Esophagus muscularis mucosa (tissue), 4 donors: ENCODE data around the gene SCAP. TPM values are rescaled to one million over a fixed set of nuclear protein-coding genes. Genes with fewer than 3 reads are reported as not detected.
A peak's percentile ranks its signal among the peaks of the same experiment; 100 is the strongest.

Experiments used
- DNase-seq: peaks from one replicate; pipeline ENCODE4 v3.0.0-alpha.2; 2017; ENCODE audit errors: extremely low spot score
- H3K27ac ChIP-seq, 4 donors: fragments of 200-600 bp; sonication (generic); replicated peaks in 1 of 4; 1 replicate in 3 of 4; 2 replicates in 1 of 4; pipeline ENCODE4 v1.5.1; 2016 to 2019; ENCODE audit warnings: mild to moderate bottlenecking in 1 of 4
- H3K27me3 ChIP-seq, 4 donors: fragments of 200-600 bp; sonication (generic); one replicate each; pipeline versions ENCODE4 v1.5.1 to v1.6.0; 2016 to 2019
- H3K36me3 ChIP-seq, 4 donors: fragments of 200-600 bp; sonication (generic); one replicate each; pipeline ENCODE4 v1.5.1; 2016 to 2019
- H3K4me1 ChIP-seq, 4 donors: fragments of 200-600 bp; sonication (generic); one replicate each; pipeline ENCODE4 v1.5.1; 2016 to 2019
- H3K4me3 ChIP-seq, 4 donors: fragments of 200-600 bp; sonication (generic); 1 replicate in 2 of 4; 2 replicates in 2 of 4; pipeline ENCODE4 v1.5.1; 2016 to 2019; ENCODE audit warnings: mild to moderate bottlenecking in 4 of 4, moderate library complexity in 1 of 4
- H3K9me3 ChIP-seq, 4 donors: fragments of 200-600 bp; sonication (generic); 1 replicate in 3 of 4; 2 replicates in 1 of 4; pipeline ENCODE4 v1.5.1; 2016 to 2019
- EP300 ChIP-seq: sonication (generic); formaldehyde crosslinking; IDR thresholded peaks from one replicate; pipeline ENCODE4 v1.6.1; 2017; ENCODE audit warnings: antibody characterized with exemption
- POLR2A ChIP-seq: fragments of 450-650 bp; IDR thresholded peaks from one replicate; pipeline ENCODE4 v1.6.1; 2017; ENCODE audit warnings: antibody characterized with exemption, moderate library complexity, mild to moderate bottlenecking, low read depth
- POLR2AphosphoS5 ChIP-seq, 2 donors: sonication (generic); formaldehyde crosslinking; IDR thresholded peaks; one replicate each; pipeline ENCODE4 v1.6.1; 2017; ENCODE audit warnings: antibody characterized with exemption in 2 of 2
- WGBS: methylation state at CpG from one replicate; pipeline ENCODE4 v1.1.5; 2018; 5-methylcytosine and 5-hydroxymethylcytosine counted together
- intact Hi-C: fragments of 100-400 bp; cut with DNase I; formaldehyde crosslinking; loops from one replicate; pipeline ENCODE4 v1.15.1; 2023
- total RNA-seq, 4 donors: library from RNA; depleted of rRNA; stranded (reverse); fragments of >200 nt; gene quantifications; one replicate each; pipeline versions ENCODE4 v1.1.0 to v1.2.1, GENCODE V29; 2016
- TF ChIP-seq, protein P1 (sequence below), 3 experiments: fragments of 200-600 bp in 2 of 3; fragments of 450-650 bp in 1 of 3; sonication (generic) in 2 of 3; IDR thresholded peaks; one replicate each; pipeline ENCODE4 v1.5.1; 2017 to 2019; ENCODE audit warnings: antibody characterized with exemption in 3 of 3, mild to moderate bottlenecking in 2 of 3, moderate library complexity in 1 of 3

Gene SCAP
- total RNA-seq, 4 donors from 2014 or later: 67.6 to 104 (median 79.9) TPM

GRCh38 chr3:47411696-47412452, 63.9 kb downstream of the SCAP start:
- H3K27ac ChIP-seq: no peak overlapping the region
- no peaks in the 10 kb centered on the region for H3K27me3 ChIP-seq
- 90% methylated on average over 10 of the region's 24 CpGs for WGBS
- intact Hi-C loops: no loop called here
- no peak overlapping the region for H3K4me3 ChIP-seq
- TF ChIP-seq, protein P1, sequence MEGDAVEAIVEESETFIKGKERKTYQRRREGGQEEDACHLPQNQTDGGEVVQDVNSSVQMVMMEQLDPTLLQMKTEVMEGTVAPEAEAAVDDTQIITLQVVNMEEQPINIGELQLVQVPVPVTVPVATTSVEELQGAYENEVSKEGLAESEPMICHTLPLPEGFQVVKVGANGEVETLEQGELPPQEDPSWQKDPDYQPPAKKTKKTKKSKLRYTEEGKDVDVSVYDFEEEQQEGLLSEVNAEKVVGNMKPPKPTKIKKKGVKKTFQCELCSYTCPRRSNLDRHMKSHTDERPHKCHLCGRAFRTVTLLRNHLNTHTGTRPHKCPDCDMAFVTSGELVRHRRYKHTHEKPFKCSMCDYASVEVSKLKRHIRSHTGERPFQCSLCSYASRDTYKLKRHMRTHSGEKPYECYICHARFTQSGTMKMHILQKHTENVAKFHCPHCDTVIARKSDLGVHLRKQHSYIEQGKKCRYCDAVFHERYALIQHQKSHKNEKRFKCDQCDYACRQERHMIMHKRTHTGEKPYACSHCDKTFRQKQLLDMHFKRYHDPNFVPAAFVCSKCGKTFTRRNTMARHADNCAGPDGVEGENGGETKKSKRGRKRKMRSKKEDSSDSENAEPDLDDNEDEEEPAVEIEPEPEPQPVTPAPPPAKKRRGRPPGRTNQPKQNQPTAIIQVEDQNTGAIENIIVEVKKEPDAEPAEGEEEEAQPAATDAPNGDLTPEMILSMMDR (IDR thresholded peaks at IDR 0.05): no peak
- TF ChIP-seq POLR2A (no peak), POLR2AphosphoS5 (IDR thresholded peaks at IDR 0.05) (no peak), EP300 (no peak)
- H3K4me1 ChIP-seq: peaks cover 0 to 2% (median 0%) of the 10 kb centered on the region in 4 donors
- no peak for DNase-seq
- peaks cover 56 to 97% (median 95%) of the 10 kb centered on the region in 4 donors for H3K36me3 ChIP-seq
- no peaks in the 10 kb centered on the region for H3K9me3 ChIP-seq

- Histone ChIP-seq H3K27ac (no peak overlapping the region), H3K9me3 (no peaks in the 10 kb centered on the region), H3K27me3 (no peaks in the 10 kb centered on the region), H3K4me1 (peaks cover 0 to 10% (median 3%) of the 10 kb centered on the region in 4 donors), H3K36me3 (peaks cover 64 to 100% (median 100%) of the 10 kb centered on the region in 4 donors), H3K4me3 (no peak overlapping the region)
- TF ChIP-seq EP300 (no peak), POLR2AphosphoS5 (IDR thresholded peaks at IDR 0.05) (peak in 1 of 2 donors; percentile 24)
- 93% methylated on average over 18 of the region's 30 CpGs for WGBS
- intact Hi-C loops: no loop called here
- DNase-seq: no peak
Observed at GRCh38 chr3:47410801-47411646, 64.7 kb downstream of the SCAP start.

GRCh38 chr3:47410417-47410720, 65.4 kb downstream of the SCAP start:
- DNase-seq: no peak
- H3K27me3 ChIP-seq: no peaks in the 10 kb centered on the region
- WGBS: 69% methylated on average over 10 of the region's 10 CpGs
- H3K4me1 ChIP-seq: peaks cover 3 to 17% (median 9%) of the 10 kb centered on the region in 4 donors
- intact Hi-C loops: no loop called here
- no peak overlapping the region for H3K4me3 ChIP-seq
- H3K9me3 ChIP-seq: no peaks in the 10 kb centered on the region
- H3K36me3 ChIP-seq: peaks cover 64 to 97% (median 96%) of the 10 kb centered on the region in 4 donors
- no peak overlapping the region for H3K27ac ChIP-seq
- TF ChIP-seq POLR2A (no peak), EP300 (no peak), POLR2AphosphoS5 (IDR thresholded peaks at IDR 0.05) (no peak)
- TF ChIP-seq, protein P1 (IDR thresholded peaks at IDR 0.05): no peak

DNA sequence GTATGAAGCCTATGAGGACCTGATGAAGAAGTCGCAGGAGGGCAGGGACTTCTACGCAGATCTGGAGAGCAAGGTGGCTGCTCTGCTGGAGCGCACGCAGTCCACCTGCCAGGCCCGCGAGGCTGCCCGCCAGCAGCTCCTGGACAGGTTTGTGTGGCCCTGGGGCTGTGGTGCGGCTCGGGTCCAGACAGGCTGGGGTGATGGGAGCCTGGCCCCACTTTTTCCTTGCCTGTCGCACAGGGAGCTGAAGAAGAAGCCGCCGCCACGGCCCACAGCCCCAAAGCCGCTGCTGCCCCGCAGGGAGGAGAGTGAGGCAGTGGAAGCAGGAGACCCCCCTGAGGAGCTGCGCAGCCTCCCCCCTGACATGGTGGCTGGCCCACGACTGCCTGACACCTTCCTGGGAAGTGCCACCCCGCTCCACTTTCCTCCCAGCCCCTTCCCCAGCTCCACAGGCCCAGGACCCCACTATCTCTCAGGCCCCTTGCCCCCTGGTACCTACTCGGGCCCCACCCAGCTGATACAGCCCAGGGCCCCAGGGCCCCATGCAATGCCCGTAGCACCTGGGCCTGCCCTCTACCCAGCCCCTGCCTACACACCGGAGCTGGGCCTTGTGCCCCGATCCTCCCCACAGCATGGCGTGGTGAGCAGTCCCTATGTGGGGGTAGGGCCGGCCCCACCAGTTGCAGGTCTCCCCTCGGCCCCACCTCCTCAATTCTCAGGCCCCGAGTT, 65.9 kb downstream of the SCAP start:
- intact Hi-C loops: no loop called here
- Histone ChIP-seq H3K4me1 (peaks cover 8 to 22% (median 14%) of the 10 kb centered on the region in 4 donors), H3K9me3 (no peaks in the 10 kb centered on the region), H3K36me3 (peaks cover 64 to 91% (median 91%) of the 10 kb centered on the region in 4 donors), H3K27me3 (no peaks in the 10 kb centered on the region), H3K27ac (no peak overlapping the region), H3K4me3 (no peak overlapping the region)
- WGBS: 93% methylated on average over 9 of the region's 26 CpGs
- TF ChIP-seq, protein P1 (IDR thresholded peaks at IDR 0.05): no peak
- no peak for TF ChIP-seq POLR2A
- TF ChIP-seq EP300: no peak
- no peak for TF ChIP-seq POLR2AphosphoS5 (IDR thresholded peaks at IDR 0.05)
- no peak for DNase-seq
